GM13977 (cell line): ENCODE results near the gene SHISAL2B.
A peak's percentile ranks its signal among the peaks of the same experiment; 100 is the strongest.

Experiments
- DNase-seq: peaks from one replicate; pipeline ENCODE4 v3.0.0; 2012; ENCODE audit warnings: low spot score
- CTCF ChIP-seq: IDR thresholded peaks from 2 replicates; pipeline ENCODE4 v1.5.1; 2012; ENCODE audit warnings: mild to moderate bottlenecking, control low read depth; ENCODE audit not compliant: insufficient read depth; ENCODE audit errors: extremely low read depth, missing control alignments
- in situ Hi-C: fragments of 300-500 bp; cut with MboI; formaldehyde crosslinking; loops from one replicate; pipeline ENCODE4 v1.12.0; 2022; ENCODE audit warnings: low sequenced_read_pairs, low pct_unique_long_range_greater_than_20kb, mixed read lengths, inconsistent platforms; ENCODE audit not compliant: unreplicated experiment

The SHISAL2B gene

GRCh38 chr5:64690417-64691151 is at the start of gene SHISAL2B:
Gene SHISAL2B, plus strand, starts transcription at chr5:64690503. Its CDS starts 121 bp downstream, at chr5:64690624.
- peak; percentile 44 for DNase-seq
- in situ Hi-C loops, result no loop called here
- no peak for TF ChIP-seq CTCF

DNA sequence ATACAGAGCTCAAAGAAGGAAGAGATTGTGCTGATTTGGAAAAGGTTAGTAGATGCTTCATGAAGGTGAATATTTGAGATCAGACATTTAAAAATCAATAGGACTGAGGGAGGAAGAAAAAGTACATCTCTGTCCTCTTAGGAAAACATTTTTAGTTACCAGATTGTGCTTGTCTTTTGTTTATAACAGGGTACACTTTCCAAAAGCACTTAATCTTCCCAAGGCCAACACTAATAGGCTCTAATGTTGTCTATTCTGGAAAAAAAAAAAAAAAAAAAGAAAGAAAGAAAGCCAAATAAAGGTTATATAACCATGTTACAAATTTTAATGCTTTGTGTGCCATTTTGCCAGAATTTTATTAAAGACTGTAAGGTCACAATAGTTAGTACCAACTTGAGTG is 45.5 kb upstream of the SHISAL2B start:
- no peak for TF ChIP-seq CTCF
- DNase-seq, result no peak
- in situ Hi-C loops, result loop anchor here (25.0 kb wide), 1 partner anchor 842 kb away; the partner anchor contains the start of gene ADAMTS6

DNA sequence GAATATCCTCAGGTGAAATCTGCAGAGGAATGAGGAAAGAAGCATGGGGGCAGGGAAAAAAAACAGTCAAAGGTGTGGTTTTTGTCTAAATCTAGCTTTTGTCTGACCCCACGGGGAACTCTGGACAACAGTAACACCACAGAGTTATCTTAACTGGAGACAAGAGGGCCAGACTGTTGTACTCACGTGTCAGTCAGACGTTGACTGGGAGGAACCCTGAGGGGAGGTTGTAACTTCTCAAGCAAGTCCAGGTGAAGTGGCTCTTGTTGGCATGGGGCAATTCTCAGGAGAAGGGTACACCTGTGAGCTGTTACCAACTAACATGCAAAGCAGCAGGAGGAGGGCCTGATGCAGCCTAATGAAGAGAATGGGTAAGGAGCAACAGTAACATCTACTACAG is 44.1 kb upstream of the SHISAL2B start:
- no peak for TF ChIP-seq CTCF
- no peak for DNase-seq
- in situ Hi-C loops, result loop anchor here (25.0 kb wide), 1 partner anchor 841 kb away; the partner anchor contains the start of gene ADAMTS6

GRCh38 chr5:64649512-64649911 is 40.8 kb upstream of the SHISAL2B start:
- DNase-seq, result no peak
- no peak for TF ChIP-seq CTCF
- in situ Hi-C loops, result loop anchor here (25.0 kb wide), 1 partner anchor 838 kb away; the partner anchor contains the start of gene ADAMTS6

DNA sequence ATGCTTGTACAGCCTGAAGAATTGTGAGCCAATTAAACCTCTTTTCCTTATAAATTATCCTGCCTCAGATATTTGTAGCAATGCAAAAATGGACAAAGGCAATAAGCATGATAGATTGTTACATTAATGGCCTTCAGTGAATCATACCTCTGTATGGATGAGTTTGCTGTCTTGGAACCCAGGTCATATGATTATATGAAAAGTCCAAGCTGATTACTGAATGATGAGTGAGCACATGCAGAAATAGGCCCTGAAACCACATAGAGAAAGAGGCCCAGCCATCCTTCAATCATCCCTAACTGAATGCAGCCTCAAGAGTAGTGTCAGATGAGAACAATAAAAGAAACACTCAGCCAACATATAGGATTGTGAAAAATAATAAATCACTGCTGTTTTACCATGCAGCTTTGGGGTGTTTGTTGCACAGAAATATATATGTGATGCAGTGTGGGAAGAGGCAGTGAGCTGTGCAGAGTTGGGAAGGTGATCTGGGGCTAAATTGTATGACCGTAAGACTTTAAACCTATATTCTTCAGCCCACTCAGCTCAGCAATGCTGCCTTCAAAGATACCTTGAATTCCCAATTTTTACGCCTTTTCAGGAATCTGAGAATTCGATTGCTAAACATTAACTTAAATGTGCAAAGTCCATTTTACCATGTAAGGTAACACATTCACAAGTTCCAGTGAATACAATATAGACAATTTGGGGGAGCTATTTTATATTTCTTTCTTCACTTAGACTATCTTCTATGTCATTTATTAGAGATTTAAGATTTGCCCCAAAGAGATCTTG is 36.3 kb upstream of the SHISAL2B start:
- no peak for DNase-seq
- no peak for TF ChIP-seq CTCF
- in situ Hi-C loops, result no loop called here

DNA sequence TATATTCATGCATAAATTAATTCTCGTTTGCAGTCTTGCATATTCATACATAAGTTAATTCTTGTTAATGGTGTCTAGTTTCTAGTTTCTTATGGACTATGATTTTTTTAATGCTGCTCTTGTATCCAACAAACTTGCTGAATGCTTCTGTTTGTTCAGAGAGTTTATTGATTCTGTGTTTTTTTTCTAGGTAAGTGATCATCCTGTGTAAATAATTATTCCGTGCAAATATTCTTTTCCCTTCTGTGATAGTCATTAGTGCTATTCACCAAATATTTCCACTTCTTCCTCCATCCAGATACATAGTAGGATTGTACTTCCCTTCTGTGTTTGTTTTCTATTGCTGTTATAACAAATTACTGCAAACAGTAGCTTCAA is 35.8 kb upstream of the SHISAL2B start:
- DNase-seq, result no peak
- TF ChIP-seq CTCF, result no peak
- in situ Hi-C loops, result no loop called here
